WTC11 (cell line): ENCODE measurements around the gene PPP1R37. TPM values are rescaled to one million over a fixed set of nuclear protein-coding genes. Genes with fewer than 3 reads are reported as not detected.

Experiments
- ATAC-seq: fragments of 200-7000 bp; cut with Tn5 transposase; 2 replicates; pipeline ENCODE4 v1.10.0; 2021; ENCODE audit warnings: mild to moderate bottlenecking, moderate library complexity
- CTCF ChIA-PET: fragments of 300-600 bp; sonication (Branson Sonifier 250); formaldehyde crosslinking; loops from one replicate; lab custom pipeline; 2021; ENCODE audit warnings: antibody characterized with exemption; lab: Charles Lee
- POLR2A ChIA-PET: fragments of 350-600 bp; sonication (Branson Sonifier 250); formaldehyde crosslinking; loops from one replicate; lab custom pipeline; 2021; ENCODE audit warnings: antibody characterized with exemption; lab: Charles Lee
- DNase-seq: peaks from one replicate; pipeline ENCODE4 v3.0.0; 2021; ENCODE audit warnings: low spot score
- H3K27ac Mint-ChIP-seq: 2 replicates; pipeline ENCODE4 v1.8.0; 2021; ENCODE audit warnings: mixed read lengths
- H3K27me3 Mint-ChIP-seq: 2 replicates; pipeline ENCODE4 v1.8.0; 2021; ENCODE audit warnings: low read depth, mild to moderate bottlenecking, moderate library complexity, mixed read lengths
- H3K36me3 Mint-ChIP-seq: 2 replicates; pipeline ENCODE4 v1.8.0; 2021; ENCODE audit warnings: mixed read lengths
- H3K4me1 Mint-ChIP-seq: 2 replicates; pipeline ENCODE4 v1.8.0; 2022; ENCODE audit warnings: mixed read lengths
- H3K4me3 Mint-ChIP-seq: 2 replicates; pipeline ENCODE4 v1.8.0; 2021; ENCODE audit warnings: mild to moderate bottlenecking, moderate library complexity, mixed read lengths
- H3K9me3 Mint-ChIP-seq: 2 replicates; pipeline ENCODE4 v1.8.0; 2021; ENCODE audit warnings: mixed read lengths
- AR ChIP-seq: fragments of 250-450 bp; sonication (Bioruptor Pico); IDR thresholded peaks from 2 replicates; pipeline ENCODE4 v1.9.0; 2021; ENCODE audit warnings: mild to moderate bottlenecking
- ATF2 ChIP-seq: sonication (generic); formaldehyde crosslinking; IDR thresholded peaks from 2 replicates; pipeline ENCODE4 v1.8.1; 2022; ENCODE audit warnings: low read depth, missing genetic modification reagents, borderline replicate concordance
- CREM ChIP-seq: sonication (generic); formaldehyde crosslinking; IDR thresholded peaks from 2 replicates; pipeline ENCODE4 v1.8.1; 2022; ENCODE audit warnings: mild to moderate bottlenecking, missing genetic modification reagents, moderate library complexity
- FOXP1 ChIP-seq: sonication (generic); formaldehyde crosslinking; IDR thresholded peaks from 2 replicates; pipeline ENCODE4 v1.8.0; 2022; ENCODE audit warnings: missing genetic modification reagents, mild to moderate bottlenecking, moderate library complexity, borderline replicate concordance
- HMGA2 ChIP-seq: fragments of 250-450 bp; sonication (Bioruptor Pico); IDR thresholded peaks from 2 replicates; pipeline ENCODE4 v1.4.0; 2021; ENCODE audit warnings: mild to moderate bottlenecking, moderate library complexity
- HMGXB4 ChIP-seq: sonication (generic); formaldehyde crosslinking; IDR thresholded peaks from 2 replicates; pipeline ENCODE4 v1.8.1; 2023; ENCODE audit warnings: mild to moderate bottlenecking, moderate library complexity, missing genetic modification reagents
- IRF2 ChIP-seq: sonication (generic); formaldehyde crosslinking; IDR thresholded peaks from 2 replicates; pipeline ENCODE4 v1.8.0; 2022; ENCODE audit warnings: low read depth, missing genetic modification reagents, borderline replicate concordance
- OVOL2 ChIP-seq: fragments of 250-450 bp; sonication (Bioruptor Pico); IDR thresholded peaks from 2 replicates; pipeline ENCODE4 v1.9.0; 2021; ENCODE audit warnings: mild to moderate bottlenecking, borderline replicate concordance
- TEAD1 ChIP-seq: sonication (generic); formaldehyde crosslinking; IDR thresholded peaks from 2 replicates; pipeline ENCODE4 v1.8.0; 2022; ENCODE audit warnings: mild to moderate bottlenecking, missing genetic modification reagents
- TEAD4 ChIP-seq: sonication (generic); formaldehyde crosslinking; IDR thresholded peaks from 2 replicates; pipeline ENCODE4 v1.8.0; 2022; ENCODE audit warnings: mild to moderate bottlenecking, missing genetic modification reagents
- ZBTB43 ChIP-seq: sonication (generic); formaldehyde crosslinking; IDR thresholded peaks from 2 replicates; pipeline ENCODE4 v1.8.1; 2023; ENCODE audit warnings: mild to moderate bottlenecking, missing genetic modification reagents
- ZNF121 ChIP-seq: sonication (generic); formaldehyde crosslinking; IDR thresholded peaks from 2 replicates; pipeline ENCODE4 v1.8.0; 2023; ENCODE audit warnings: missing genetic modification reagents
- ZNF317 ChIP-seq: sonication (generic); formaldehyde crosslinking; IDR thresholded peaks from 2 replicates; pipeline ENCODE4 v1.8.1; 2023; ENCODE audit warnings: low read depth, mild to moderate bottlenecking, moderate library complexity, missing genetic modification reagents, borderline replicate concordance
- ZNF671 ChIP-seq: fragments of 250-450 bp; sonication (Bioruptor Pico); IDR thresholded peaks from 2 replicates; pipeline ENCODE4 v1.8.0; 2021; ENCODE audit warnings: mild to moderate bottlenecking
- ZSCAN18 ChIP-seq: fragments of 250-450 bp; sonication (Bioruptor Pico); IDR thresholded peaks from 2 replicates; pipeline ENCODE4 v2.1.2; 2022; ENCODE audit warnings: mild to moderate bottlenecking, moderate library complexity
- total RNA-seq: library from RNA; stranded (reverse); gene quantifications from 3 replicates; pipeline ENCODE4 v1.2.3, GENCODE V29; 2021
- TF ChIP-seq, protein P1 (sequence below): sonication (generic); formaldehyde crosslinking; conservative IDR thresholded peaks from 2 replicates; pipeline ENCODE4 v1.8.1; 2023; ENCODE audit warnings: mild to moderate bottlenecking, low read depth, missing genetic modification reagents, moderate library complexity
- TF ChIP-seq, protein P2 (sequence below): sonication (generic); formaldehyde crosslinking; IDR thresholded peaks from 2 replicates; pipeline ENCODE4 v1.8.0; 2022; ENCODE audit warnings: mild to moderate bottlenecking, missing genetic modification reagents
- TF ChIP-seq, protein P3 (sequence below): sonication (generic); formaldehyde crosslinking; IDR thresholded peaks from 2 replicates; pipeline ENCODE4 v1.8.0; 2023; ENCODE audit warnings: mild to moderate bottlenecking, missing genetic modification reagents

PPP1R37 gene
- total RNA-seq, 1 experiment from 2014 or later, result 35.4 TPM

DNA sequence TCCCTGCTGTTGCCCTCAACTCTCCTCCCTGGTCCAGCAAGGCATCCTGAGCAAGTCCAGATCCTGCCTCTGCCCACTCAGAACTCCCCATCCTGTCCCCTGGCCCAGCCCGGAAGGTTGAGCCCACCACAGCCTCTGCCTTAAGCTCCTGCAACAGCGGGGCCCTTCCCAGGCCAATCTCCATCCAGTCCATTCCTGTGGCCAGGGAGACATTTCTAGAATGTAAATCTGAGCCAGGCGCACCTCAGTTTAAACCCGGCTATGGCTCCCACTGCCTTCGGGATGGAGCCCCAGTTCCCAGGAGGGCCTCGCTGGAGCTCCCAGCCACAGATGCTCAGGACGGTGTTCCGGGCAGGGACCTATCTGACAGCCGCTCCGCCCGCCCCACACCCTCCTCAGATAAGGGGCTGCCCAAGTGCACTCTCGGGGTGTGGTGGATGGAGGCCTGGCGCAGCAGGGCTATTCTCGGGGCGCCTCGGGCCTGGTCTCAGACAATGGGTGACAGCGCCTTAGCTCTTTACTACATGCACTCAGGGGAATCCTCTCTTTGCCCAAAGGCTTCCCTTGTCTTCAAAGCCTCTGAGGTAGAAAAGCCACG is 79.7 kb downstream of the PPP1R37 start:
- ATAC-seq (no peak), DNase-seq (no peak)
- Mint-ChIP-seq H3K4me1 (no peaks in the 10 kb centered on the region), H3K4me3 (no peak overlapping the region), H3K27me3 (no peaks in the 10 kb centered on the region; the same call in 1 of the 2 replicates), H3K36me3 (no peaks in the 10 kb centered on the region), H3K27ac (no peak overlapping the region), H3K9me3 (no peaks in the 10 kb centered on the region)
- ChIA-PET POLR2A (no interaction called here), CTCF (interaction anchor here (0.6 to 1.2 kb wide), 2 partner anchors 15 to 157 kb away, joined by 3 read pairs; no protein-coding TSS in a partner anchor)
- no peak for TF ChIP-seq ZBTB43 (CRISPR knock-in tag)
- TF ChIP-seq, protein P1, sequence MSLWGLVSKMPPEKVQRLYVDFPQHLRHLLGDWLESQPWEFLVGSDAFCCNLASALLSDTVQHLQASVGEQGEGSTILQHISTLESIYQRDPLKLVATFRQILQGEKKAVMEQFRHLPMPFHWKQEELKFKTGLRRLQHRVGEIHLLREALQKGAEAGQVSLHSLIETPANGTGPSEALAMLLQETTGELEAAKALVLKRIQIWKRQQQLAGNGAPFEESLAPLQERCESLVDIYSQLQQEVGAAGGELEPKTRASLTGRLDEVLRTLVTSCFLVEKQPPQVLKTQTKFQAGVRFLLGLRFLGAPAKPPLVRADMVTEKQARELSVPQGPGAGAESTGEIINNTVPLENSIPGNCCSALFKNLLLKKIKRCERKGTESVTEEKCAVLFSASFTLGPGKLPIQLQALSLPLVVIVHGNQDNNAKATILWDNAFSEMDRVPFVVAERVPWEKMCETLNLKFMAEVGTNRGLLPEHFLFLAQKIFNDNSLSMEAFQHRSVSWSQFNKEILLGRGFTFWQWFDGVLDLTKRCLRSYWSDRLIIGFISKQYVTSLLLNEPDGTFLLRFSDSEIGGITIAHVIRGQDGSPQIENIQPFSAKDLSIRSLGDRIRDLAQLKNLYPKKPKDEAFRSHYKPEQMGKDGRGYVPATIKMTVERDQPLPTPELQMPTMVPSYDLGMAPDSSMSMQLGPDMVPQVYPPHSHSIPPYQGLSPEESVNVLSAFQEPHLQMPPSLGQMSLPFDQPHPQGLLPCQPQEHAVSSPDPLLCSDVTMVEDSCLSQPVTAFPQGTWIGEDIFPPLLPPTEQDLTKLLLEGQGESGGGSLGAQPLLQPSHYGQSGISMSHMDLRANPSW (CRISPR knock-in tag), result no peak
- TF ChIP-seq ATF2 (CRISPR knock-in tag), result no peak
- TF ChIP-seq FOXP1 (CRISPR knock-in tag), result no peak
- TF ChIP-seq ZNF121 (CRISPR knock-in tag), result no peak

DNA sequence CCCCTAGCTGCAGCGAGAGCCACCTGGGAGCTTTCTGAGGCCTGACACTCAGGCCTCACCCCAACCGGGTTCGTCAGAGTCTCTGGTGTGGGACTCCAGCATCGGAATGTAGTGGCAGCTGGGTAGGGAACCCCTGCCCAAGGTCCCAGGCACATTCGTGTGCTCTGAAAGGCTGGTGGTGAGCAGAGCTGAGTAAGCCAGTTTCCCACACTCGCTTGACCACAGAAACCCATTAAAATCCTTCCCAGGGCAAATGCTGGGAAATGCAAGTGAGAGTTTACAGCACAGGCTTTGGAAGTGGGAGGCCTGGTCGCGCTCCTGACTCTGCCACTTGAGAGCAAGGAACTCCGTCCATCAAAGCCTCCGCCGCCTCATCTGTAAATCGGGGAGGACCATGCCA is 80.8 kb downstream of the PPP1R37 start:
- CTCF ChIA-PET, result no interaction called here
- POLR2A ChIA-PET, result no interaction called here
- H3K4me3 Mint-ChIP-seq, result no peak overlapping the region
- DNase-seq (no peak), ATAC-seq (no peak)
- H3K27me3 Mint-ChIP-seq, result no peaks in the 10 kb centered on the region; the same call in 1 of the 2 replicates
- no peaks in the 10 kb centered on the region for H3K4me1 Mint-ChIP-seq
- no peaks in the 10 kb centered on the region for H3K36me3 Mint-ChIP-seq
- no peaks in the 10 kb centered on the region for H3K9me3 Mint-ChIP-seq
- H3K27ac Mint-ChIP-seq, result no peak overlapping the region; the same call in 1 of the 2 replicates
- TF ChIP-seq, protein P2, sequence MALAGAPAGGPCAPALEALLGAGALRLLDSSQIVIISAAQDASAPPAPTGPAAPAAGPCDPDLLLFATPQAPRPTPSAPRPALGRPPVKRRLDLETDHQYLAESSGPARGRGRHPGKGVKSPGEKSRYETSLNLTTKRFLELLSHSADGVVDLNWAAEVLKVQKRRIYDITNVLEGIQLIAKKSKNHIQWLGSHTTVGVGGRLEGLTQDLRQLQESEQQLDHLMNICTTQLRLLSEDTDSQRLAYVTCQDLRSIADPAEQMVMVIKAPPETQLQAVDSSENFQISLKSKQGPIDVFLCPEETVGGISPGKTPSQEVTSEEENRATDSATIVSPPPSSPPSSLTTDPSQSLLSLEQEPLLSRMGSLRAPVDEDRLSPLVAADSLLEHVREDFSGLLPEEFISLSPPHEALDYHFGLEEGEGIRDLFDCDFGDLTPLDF (CRISPR knock-in tag), result no peak
- TF ChIP-seq, protein P3, sequence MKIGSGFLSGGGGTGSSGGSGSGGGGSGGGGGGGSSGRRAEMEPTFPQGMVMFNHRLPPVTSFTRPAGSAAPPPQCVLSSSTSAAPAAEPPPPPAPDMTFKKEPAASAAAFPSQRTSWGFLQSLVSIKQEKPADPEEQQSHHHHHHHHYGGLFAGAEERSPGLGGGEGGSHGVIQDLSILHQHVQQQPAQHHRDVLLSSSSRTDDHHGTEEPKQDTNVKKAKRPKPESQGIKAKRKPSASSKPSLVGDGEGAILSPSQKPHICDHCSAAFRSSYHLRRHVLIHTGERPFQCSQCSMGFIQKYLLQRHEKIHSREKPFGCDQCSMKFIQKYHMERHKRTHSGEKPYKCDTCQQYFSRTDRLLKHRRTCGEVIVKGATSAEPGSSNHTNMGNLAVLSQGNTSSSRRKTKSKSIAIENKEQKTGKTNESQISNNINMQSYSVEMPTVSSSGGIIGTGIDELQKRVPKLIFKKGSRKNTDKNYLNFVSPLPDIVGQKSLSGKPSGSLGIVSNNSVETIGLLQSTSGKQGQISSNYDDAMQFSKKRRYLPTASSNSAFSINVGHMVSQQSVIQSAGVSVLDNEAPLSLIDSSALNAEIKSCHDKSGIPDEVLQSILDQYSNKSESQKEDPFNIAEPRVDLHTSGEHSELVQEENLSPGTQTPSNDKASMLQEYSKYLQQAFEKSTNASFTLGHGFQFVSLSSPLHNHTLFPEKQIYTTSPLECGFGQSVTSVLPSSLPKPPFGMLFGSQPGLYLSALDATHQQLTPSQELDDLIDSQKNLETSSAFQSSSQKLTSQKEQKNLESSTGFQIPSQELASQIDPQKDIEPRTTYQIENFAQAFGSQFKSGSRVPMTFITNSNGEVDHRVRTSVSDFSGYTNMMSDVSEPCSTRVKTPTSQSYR (CRISPR knock-in tag), result no peak
- no peak for TF ChIP-seq FOXP1 (CRISPR knock-in tag)
- no peak for TF ChIP-seq ZNF317 (CRISPR knock-in tag)
- TF ChIP-seq HMGA2 (CRISPR knock-in tag), result no peak
- no peak for TF ChIP-seq IRF2 (CRISPR knock-in tag)
- no peak for TF ChIP-seq ZSCAN18 (CRISPR knock-in tag)
- TF ChIP-seq ZNF671 (CRISPR knock-in tag), result no peak
- TF ChIP-seq OVOL2 (CRISPR knock-in tag), result no peak
- no peak for TF ChIP-seq TEAD1 (CRISPR knock-in tag)
- TF ChIP-seq TEAD4 (CRISPR knock-in tag), result no peak
- TF ChIP-seq CREM (CRISPR knock-in tag), result no peak
- no peak for TF ChIP-seq HMGXB4 (CRISPR knock-in tag)
- TF ChIP-seq AR (CRISPR knock-in tag), result no peak
